ENCODE measurements around the gene ADAMTS17.
"Not testable (repeated sequence)": the region's sequence is repeated elsewhere in the genome, so short reads cannot be mapped to it uniquely, and the experiment has no call there.

The ADAMTS17 gene

GRCh38 chr15:100084042-100084821 is 257.5 kb downstream of the ADAMTS17 start:
- not testable (repeated sequence) for DNase-seq (ENCODE audit: low spot score)

GRCh38 chr15:100083572-100083971 is 258.2 kb downstream of the ADAMTS17 start:
- DNase-seq (ENCODE audit: low spot score): no peak

GRCh38 chr15:100082761-100083402 is 258.9 kb downstream of the ADAMTS17 start:
- peak; percentile 6 for DNase-seq (ENCODE audit: low spot score)

GRCh38 chr15:100081454-100081853 is 260.3 kb downstream of the ADAMTS17 start:
- DNase-seq (ENCODE audit: low spot score): no peak

GRCh38 chr15:100078511-100079220 is 263.1 kb downstream of the ADAMTS17 start:
- no peak for DNase-seq (ENCODE audit: low spot score)

- DNase-seq (ENCODE audit: low spot score): no peak
Measured at GRCh38 chr15:100075229-100075628, 266.5 kb downstream of the ADAMTS17 start.

- no peak for DNase-seq (ENCODE audit: low spot score)
Measured at GRCh38 chr15:100073982-100074381, 267.8 kb downstream of the ADAMTS17 start.

- DNase-seq (ENCODE audit: low spot score): not testable (repeated sequence)
Measured at GRCh38 chr15:100066521-100067280, 275.1 kb downstream of the ADAMTS17 start.

GRCh38 chr15:100061944-100062343 is 279.8 kb downstream of the ADAMTS17 start:
- no peak for DNase-seq (ENCODE audit: low spot score)

- no peak for DNase-seq (ENCODE audit: low spot score)
Measured at GRCh38 chr15:100060276-100060926, 281.4 kb downstream of the ADAMTS17 start.

- DNase-seq (ENCODE audit: low spot score): no peak
Measured at GRCh38 chr15:100059521-100059920, 282.3 kb downstream of the ADAMTS17 start.

- no peak for DNase-seq (ENCODE audit: low spot score)
Measured at GRCh38 chr15:100059094-100059493, 282.7 kb downstream of the ADAMTS17 start.

GRCh38 chr15:100058458-100058857 is 283.3 kb downstream of the ADAMTS17 start:
- no peak for DNase-seq (ENCODE audit: low spot score)

- DNase-seq (ENCODE audit: low spot score): no peak
Measured at GRCh38 chr15:100057281-100057680, 284.5 kb downstream of the ADAMTS17 start.

GRCh38 chr15:100056411-100057072 is 285.2 kb downstream of the ADAMTS17 start:
- DNase-seq (ENCODE audit: low spot score): no peak

GRCh38 chr15:100055821-100056220 is 286.0 kb downstream of the ADAMTS17 start:
- DNase-seq (ENCODE audit: low spot score): no peak

GRCh38 chr15:100054539-100054938 is 287.2 kb downstream of the ADAMTS17 start:
- DNase-seq (ENCODE audit: low spot score): no peak

GRCh38 chr15:100053474-100054121 is 288.2 kb downstream of the ADAMTS17 start:
- DNase-seq (ENCODE audit: low spot score): no peak

- no peak for DNase-seq (ENCODE audit: low spot score)
Measured at GRCh38 chr15:100052716-100053473, 288.9 kb downstream of the ADAMTS17 start.
